ENCODE data around the gene TP63. TPM values are rescaled to one million over a fixed set of nuclear protein-coding genes. Genes with fewer than 3 reads are reported as not detected.

The TP63 gene
- total RNA-seq, 1 donor from 2014 or later, result 1.1 TPM

DNA sequence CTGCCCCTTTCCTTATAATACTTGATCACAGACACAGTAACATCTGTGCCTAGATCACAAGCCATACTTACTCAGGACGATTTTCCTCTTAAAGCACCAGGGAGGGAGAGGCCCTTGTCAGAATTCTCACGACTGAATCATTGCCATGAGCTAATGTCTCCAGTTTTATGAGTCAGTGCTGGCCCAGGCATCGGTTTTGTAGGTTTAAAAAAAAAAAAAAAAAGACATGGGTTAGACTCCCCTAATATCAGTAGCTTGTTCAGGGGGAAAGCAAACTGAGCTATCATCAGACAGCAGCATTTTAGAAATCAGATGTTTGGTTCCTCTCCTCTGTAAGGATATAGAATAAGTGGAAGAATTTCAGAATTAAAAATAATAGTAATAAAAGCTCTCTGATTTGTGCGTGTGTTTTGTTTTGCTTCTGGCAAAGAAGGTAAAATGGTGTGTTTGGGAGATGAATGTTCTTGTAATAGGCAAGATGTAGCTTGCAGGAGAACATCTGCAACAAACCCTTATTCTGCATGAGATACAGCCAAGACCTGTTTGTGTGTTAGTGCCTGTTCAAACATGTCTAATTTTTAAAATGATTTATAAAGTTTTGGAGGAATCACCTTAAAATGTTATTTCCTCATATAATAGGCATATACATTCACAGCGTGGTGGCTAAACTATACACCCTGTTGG lies 193.6 kb downstream of the TP63 start:
- Histone ChIP-seq H3K9ac (ENCODE audit: low read length) (peak overlapping the region; percentile 73), H3K79me2 (ENCODE audit: insufficient read depth, low read length) (no peaks in the 10 kb centered on the region), H2AFZ (ENCODE audit: low read depth, low read length) (no peak overlapping the region), H3K4me1 (ENCODE audit: insufficient read depth, low read length) (peaks cover 12% of the 10 kb centered on the region), H3K9me3 (ENCODE audit: insufficient read depth, low read depth, low read length) (no peaks in the 10 kb centered on the region), H3K36me3 (ENCODE audit: insufficient read depth, low read length) (no peaks in the 10 kb centered on the region), H3K4me3 (ENCODE audit: insufficient read depth, low read depth, low read length) (no peak overlapping the region), H3K27ac (ENCODE audit: low read depth, low read length) (peak overlapping the region; percentile 81), H3K4me2 (ENCODE audit: low read length) (peak overlapping the region; percentile 50), H4K20me1 (ENCODE audit: insufficient read depth, low read length) (no peaks in the 10 kb centered on the region), H3K27me3 (ENCODE audit: insufficient read depth, low read length) (no peaks in the 10 kb centered on the region)
- H3K27ac Mint-ChIP-seq (ENCODE audit: unreplicated experiment), result peak overlapping the region; percentile 79
- FAIRE-seq, result peak; percentile 49
- H3K4me1 Mint-ChIP-seq (ENCODE audit: low read depth, unreplicated experiment), result peaks cover 65% of the 10 kb centered on the region
- no peak for TF ChIP-seq CTCF (IDR thresholded peaks at IDR 0.05; ENCODE audit: insufficient read depth, low read depth, low read length)
- no peak for TF ChIP-seq EZH2 (IDR thresholded peaks at IDR 0.05; ENCODE audit: insufficient read depth, low read length)
- peak; percentile 95 for DNase-seq (ENCODE audit: low read depth)
- H3K9me3 Mint-ChIP-seq (ENCODE audit: unreplicated experiment), result peaks cover 1% of the 10 kb centered on the region
- H3K36me3 Mint-ChIP-seq (ENCODE audit: low read depth, unreplicated experiment), result no peaks in the 10 kb centered on the region
- no peaks in the 10 kb centered on the region for H3K27me3 Mint-ChIP-seq (ENCODE audit: low read depth, unreplicated experiment)
- no peak overlapping the region for H3K4me3 Mint-ChIP-seq (ENCODE audit: unreplicated experiment)

- Histone ChIP-seq H3K36me3 (ENCODE audit: insufficient read depth, low read length) (no peaks in the 10 kb centered on the region), H4K20me1 (ENCODE audit: insufficient read depth, low read length) (no peaks in the 10 kb centered on the region), H3K9me3 (ENCODE audit: insufficient read depth, low read depth, low read length) (no peaks in the 10 kb centered on the region), H3K4me2 (ENCODE audit: low read length) (no peak overlapping the region), H3K9ac (ENCODE audit: low read length) (no peak overlapping the region), H2AFZ (ENCODE audit: low read depth, low read length) (no peak overlapping the region), H3K4me1 (ENCODE audit: insufficient read depth, low read length) (peaks cover 7% of the 10 kb centered on the region), H3K4me3 (ENCODE audit: insufficient read depth, low read depth, low read length) (no peak overlapping the region), H3K27ac (ENCODE audit: low read depth, low read length) (no peak overlapping the region), H3K79me2 (ENCODE audit: insufficient read depth, low read length) (no peaks in the 10 kb centered on the region), H3K27me3 (ENCODE audit: insufficient read depth, low read length) (no peaks in the 10 kb centered on the region)
- H3K27me3 Mint-ChIP-seq (ENCODE audit: low read depth, unreplicated experiment), result no peaks in the 10 kb centered on the region
- H3K36me3 Mint-ChIP-seq (ENCODE audit: low read depth, unreplicated experiment), result no peaks in the 10 kb centered on the region
- H3K4me1 Mint-ChIP-seq (ENCODE audit: low read depth, unreplicated experiment), result peaks cover 50% of the 10 kb centered on the region
- peak; percentile 13 for FAIRE-seq
- no peak overlapping the region for H3K4me3 Mint-ChIP-seq (ENCODE audit: unreplicated experiment)
- peak overlapping the region; percentile 79 for H3K27ac Mint-ChIP-seq (ENCODE audit: unreplicated experiment)
- DNase-seq (ENCODE audit: low read depth), result no peak
- H3K9me3 Mint-ChIP-seq (ENCODE audit: unreplicated experiment), result peaks cover 1% of the 10 kb centered on the region
- TF ChIP-seq EZH2 (IDR thresholded peaks at IDR 0.05; ENCODE audit: insufficient read depth, low read length) (no peak), CTCF (IDR thresholded peaks at IDR 0.05; ENCODE audit: insufficient read depth, low read depth, low read length) (no peak)
These were observed 195.4 kb downstream of the TP63 start for GRCh38 chr3:189826566-189826965.

- H3K4me3 ChIP-seq (ENCODE audit: insufficient read depth, low read depth, low read length), result no peak overlapping the region
- H3K9ac ChIP-seq (ENCODE audit: low read length), result no peak overlapping the region
- H3K79me2 ChIP-seq (ENCODE audit: insufficient read depth, low read length), result no peaks in the 10 kb centered on the region
- H3K4me1 ChIP-seq (ENCODE audit: insufficient read depth, low read length), result peaks cover 7% of the 10 kb centered on the region
- no peaks in the 10 kb centered on the region for H3K36me3 ChIP-seq (ENCODE audit: insufficient read depth, low read length)
- no peak overlapping the region for H3K4me2 ChIP-seq (ENCODE audit: low read length)
- Mint-ChIP-seq H3K4me1 (ENCODE audit: low read depth, unreplicated experiment) (peaks cover 45% of the 10 kb centered on the region), H3K27ac (ENCODE audit: unreplicated experiment) (peak overlapping the region; percentile 2), H3K36me3 (ENCODE audit: low read depth, unreplicated experiment) (no peaks in the 10 kb centered on the region), H3K9me3 (ENCODE audit: unreplicated experiment) (peaks cover 1% of the 10 kb centered on the region), H3K4me3 (ENCODE audit: unreplicated experiment) (no peak overlapping the region), H3K27me3 (ENCODE audit: low read depth, unreplicated experiment) (no peaks in the 10 kb centered on the region)
- no peak for TF ChIP-seq CTCF (IDR thresholded peaks at IDR 0.05; ENCODE audit: insufficient read depth, low read depth, low read length)
- no peak for TF ChIP-seq EZH2 (IDR thresholded peaks at IDR 0.05; ENCODE audit: insufficient read depth, low read length)
- no peak overlapping the region for H3K27ac ChIP-seq (ENCODE audit: low read depth, low read length)
- no peaks in the 10 kb centered on the region for H3K9me3 ChIP-seq (ENCODE audit: insufficient read depth, low read depth, low read length)
- no peak for FAIRE-seq
- no peak overlapping the region for H2AFZ ChIP-seq (ENCODE audit: low read depth, low read length)
- H4K20me1 ChIP-seq (ENCODE audit: insufficient read depth, low read length), result no peaks in the 10 kb centered on the region
- H3K27me3 ChIP-seq (ENCODE audit: insufficient read depth, low read length), result no peaks in the 10 kb centered on the region
- DNase-seq (ENCODE audit: low read depth), result peak; percentile 14
These were observed 195.9 kb downstream of the TP63 start for GRCh38 chr3:189827108-189827507.

Measured in astrocyte (in vitro differentiated cells and primary cell).